Transverse colon (tissue), 3 donors: ENCODE results near the gene SUFU.

Source experiments
- CTCF ChIP-seq, 5 experiments: fragments of 200-600 bp in 3 of 5; fragments of 450-650 bp in 2 of 5; sonication (generic) in 3 of 5; IDR thresholded peaks; 1 replicate in 2 of 5; 2 replicates in 3 of 5; pipeline ENCODE4 v1.5.1; 2016 to 2017; ENCODE audit warnings: antibody characterized with exemption in 5 of 5, inconsistent platforms in 3 of 5, mild to moderate bottlenecking in 2 of 5, moderate library complexity in 1 of 5
- POLR2A ChIP-seq: fragments of 450-650 bp; IDR thresholded peaks from one replicate; pipeline ENCODE4 v1.6.1; 2016; ENCODE audit warnings: antibody characterized with exemption, mild to moderate bottlenecking, moderate library complexity

DNA sequence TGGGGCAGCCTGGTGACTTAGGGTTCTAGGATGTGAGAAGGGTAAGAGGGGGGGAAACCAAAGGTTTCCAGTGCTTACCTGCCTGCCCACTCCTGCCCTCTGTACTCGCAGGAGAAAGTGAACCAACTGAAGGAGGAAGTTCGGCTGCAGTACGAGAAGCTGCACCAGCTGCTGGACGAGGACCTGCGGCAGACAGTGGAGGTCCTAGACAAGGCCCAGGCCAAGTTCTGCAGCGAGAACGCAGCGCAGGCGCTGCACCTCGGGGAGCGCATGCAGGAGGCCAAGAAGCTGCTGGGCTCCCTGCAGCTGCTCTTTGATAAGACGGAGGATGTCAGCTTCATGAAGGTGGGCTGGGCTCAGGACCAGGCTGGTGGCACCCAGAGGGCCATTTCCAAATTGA is 151.2 kb downstream of the SUFU start:
- TF ChIP-seq POLR2A (no peak), CTCF (IDR thresholded peaks at IDR 0.05) (no peak)
